GM12878 (cell line): ENCODE results near the gene NR2F1-AS1.
"Not testable (repeated sequence)": the region's sequence is repeated elsewhere in the genome, so short reads cannot be mapped to it uniquely, and the experiment has no call there.

Experiments used
- BCL11A ChIP-seq: IDR thresholded peaks from 2 replicates; pipeline ENCODE4 v1.6.1; 2011; ENCODE audit warnings: low read depth, low read length
- CHD4 ChIP-seq: fragments of 200-600 bp; sonication (generic); IDR thresholded peaks from 2 replicates; pipeline ENCODE4 v1.6.1; 2016; ENCODE audit warnings: mild to moderate bottlenecking
- ESRRA ChIP-seq: IDR thresholded peaks from 2 replicates; pipeline ENCODE4 v1.6.1; 2012; ENCODE audit warnings: mild to moderate bottlenecking, low read length, improper control_type of control experiment
- FOXM1 ChIP-seq: IDR thresholded peaks from 2 replicates; pipeline ENCODE4 v1.6.1; 2012; ENCODE audit warnings: low read depth, mild to moderate bottlenecking, inconsistent platforms, low read length, moderate library complexity
- IRF4 ChIP-seq: IDR thresholded peaks from 2 replicates; pipeline ENCODE4 v1.6.1; 2011; ENCODE audit warnings: low read depth, low read length
- MYC ChIP-seq: IDR thresholded peaks from 2 replicates; pipeline ENCODE4 v1.6.1; 2011; ENCODE audit warnings: mild to moderate bottlenecking, low read length, moderate library complexity, inconsistent platforms; ENCODE audit not compliant: insufficient read depth, insufficient replicate concordance, insufficient read length, severe bottlenecking
- POLR2A ChIP-seq: IDR thresholded peaks from 2 replicates; pipeline ENCODE4 v1.6.1; 2011; ENCODE audit warnings: low read depth, mild to moderate bottlenecking, low read length
- ZNF207 ChIP-seq: fragments of 450-650 bp; IDR thresholded peaks from 2 replicates; pipeline ENCODE4 v1.6.1; 2014; ENCODE audit warnings: antibody characterized with exemption, mild to moderate bottlenecking, borderline replicate concordance
- TF ChIP-seq, protein P1 (sequence below), 3 experiments: IDR thresholded peaks in 2 of 3; conservative IDR thresholded peaks in 1 of 3; 2 replicates each; pipeline ENCODE4 v1.5.1; 2011; ENCODE audit warnings: low read depth in 3 of 3, low read length in 3 of 3, mild to moderate bottlenecking in 3 of 3, control low read depth in 2 of 3, moderate library complexity in 2 of 3, inconsistent platforms in 1 of 3, mixed read lengths in 1 of 3; ENCODE audit not compliant: control insufficient read depth in 2 of 3, insufficient read depth in 1 of 3; ENCODE audit errors: extremely low read depth in 1 of 3

DNA sequence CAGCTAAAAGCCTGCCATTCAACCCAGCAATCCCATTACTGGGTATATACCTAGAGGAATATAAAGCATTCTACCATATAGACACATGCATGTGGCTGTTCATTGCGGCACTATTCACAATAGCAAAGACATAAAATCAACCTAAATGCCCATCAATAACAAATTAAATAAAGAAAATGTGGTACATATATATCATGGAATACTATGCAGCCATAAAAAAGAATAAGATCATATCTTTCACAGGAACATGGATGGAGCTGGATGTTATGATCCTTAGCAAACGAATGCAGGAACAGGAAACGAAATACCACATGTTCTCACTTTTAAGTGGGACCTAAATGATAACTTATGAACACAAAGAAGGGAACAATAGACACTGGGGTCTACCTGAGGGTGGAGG is 59.2 kb downstream of the NR2F1-AS1 start:
- not testable (repeated sequence) for TF ChIP-seq MYC, ZNF207, ESRRA, FOXM1, POLR2A, IRF4, CHD4, BCL11A
- TF ChIP-seq, protein P1, sequence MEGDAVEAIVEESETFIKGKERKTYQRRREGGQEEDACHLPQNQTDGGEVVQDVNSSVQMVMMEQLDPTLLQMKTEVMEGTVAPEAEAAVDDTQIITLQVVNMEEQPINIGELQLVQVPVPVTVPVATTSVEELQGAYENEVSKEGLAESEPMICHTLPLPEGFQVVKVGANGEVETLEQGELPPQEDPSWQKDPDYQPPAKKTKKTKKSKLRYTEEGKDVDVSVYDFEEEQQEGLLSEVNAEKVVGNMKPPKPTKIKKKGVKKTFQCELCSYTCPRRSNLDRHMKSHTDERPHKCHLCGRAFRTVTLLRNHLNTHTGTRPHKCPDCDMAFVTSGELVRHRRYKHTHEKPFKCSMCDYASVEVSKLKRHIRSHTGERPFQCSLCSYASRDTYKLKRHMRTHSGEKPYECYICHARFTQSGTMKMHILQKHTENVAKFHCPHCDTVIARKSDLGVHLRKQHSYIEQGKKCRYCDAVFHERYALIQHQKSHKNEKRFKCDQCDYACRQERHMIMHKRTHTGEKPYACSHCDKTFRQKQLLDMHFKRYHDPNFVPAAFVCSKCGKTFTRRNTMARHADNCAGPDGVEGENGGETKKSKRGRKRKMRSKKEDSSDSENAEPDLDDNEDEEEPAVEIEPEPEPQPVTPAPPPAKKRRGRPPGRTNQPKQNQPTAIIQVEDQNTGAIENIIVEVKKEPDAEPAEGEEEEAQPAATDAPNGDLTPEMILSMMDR (IDR thresholded peaks at IDR 0.05 in 2 of 3, conservative IDR thresholded peaks at IDR 0.05 in 1 of 3; ENCODE audit: control insufficient read depth in 2 of 3, extremely low read depth in 1 of 3, insufficient read depth in 1 of 3, low read depth in 3 of 3, low read length in 3 of 3): not testable (repeated sequence)
